H1 (cell line): ENCODE results near the gene ALLC. TPM values are rescaled to one million over a fixed set of nuclear protein-coding genes. Genes with fewer than 3 reads are reported as not detected.
"Not testable (repeated sequence)": the region's sequence is repeated elsewhere in the genome, so short reads cannot be mapped to it uniquely, and the experiment has no call there.

Source experiments
- CTCF ChIA-PET: fragments of 300-600 bp; sonication (Branson Sonifier 250); formaldehyde crosslinking; loops from one replicate; lab custom pipeline; 2021; ENCODE audit not compliant: partially characterized antibody; lab: Charles Lee
- POLR2A ChIA-PET: fragments of 300-600 bp; sonication (Branson Sonifier 250); formaldehyde crosslinking; loops from one replicate; lab custom pipeline; 2021; ENCODE audit warnings: inconsistent platforms; ENCODE audit not compliant: partially characterized antibody; lab: Charles Lee
- DNase-seq, 2 experiments: peaks; one replicate each; pipeline versions ENCODE4 v3.0.0 to v3.0.0-alpha.2; 2010 to 2022; ENCODE audit warnings: low spot score in 2 of 2, low read depth in 1 of 2, mixed read lengths in 1 of 2
- FAIRE-seq: peaks from 2 replicates; lab custom pipeline; 2011; peaks lifted over from hg19 to GRCh38; lab: Jason Lieb, UNC
- H2AFZ ChIP-seq: 2 replicates; pipeline ENCODE4 v1.8.1; 2012; ENCODE audit warnings: low read length, inconsistent platforms
- H2AK5ac ChIP-seq: 2 replicates; pipeline ENCODE4 v1.6.1; 2013; ENCODE audit warnings: low read depth, low read length
- H2BK120ac ChIP-seq: replicated peaks from 2 replicates; pipeline ENCODE3; 2013; ENCODE audit warnings: low read depth, low read length, inconsistent platforms
- H2BK12ac ChIP-seq: 2 replicates; pipeline ENCODE4 v1.6.1; 2013; ENCODE audit warnings: low read depth, low read length
- H2BK15ac ChIP-seq: 2 replicates; pipeline ENCODE4 v1.6.1; 2013; ENCODE audit warnings: low read length
- H2BK20ac ChIP-seq: 2 replicates; pipeline ENCODE4 v1.6.1; 2013; ENCODE audit warnings: low read length
- H2BK5ac ChIP-seq: 2 replicates; pipeline ENCODE4 v1.6.1; 2013; ENCODE audit warnings: low read depth, low read length
- H3K14ac ChIP-seq: 2 replicates; pipeline ENCODE4 v1.6.1; 2013; ENCODE audit warnings: inconsistent platforms; ENCODE audit not compliant: insufficient read length
- H3K18ac ChIP-seq: 2 replicates; pipeline ENCODE4 v1.6.1; 2013; ENCODE audit warnings: low read length; ENCODE audit errors: extremely low read depth
- H3K23ac ChIP-seq: 2 replicates; pipeline ENCODE4 v1.6.1; 2013; ENCODE audit warnings: inconsistent platforms; ENCODE audit not compliant: insufficient read length
- H3K23me2 ChIP-seq: 2 replicates; pipeline ENCODE4 v1.6.1; 2013; ENCODE audit warnings: low read depth, low read length
- H3K27ac ChIP-seq: 2 replicates; pipeline ENCODE4 v1.6.1; 2011; ENCODE audit warnings: low read depth, low read length, inconsistent platforms
- H3K27me3 ChIP-seq, 4 experiments: replicated peaks in 1 of 4; 1 replicate in 1 of 4; 2 replicates in 3 of 4; pipeline versions ENCODE4 v1.6.1 to v1.8.1; 2011 to 2013; ENCODE audit warnings: low read length in 3 of 4, mild to moderate bottlenecking in 3 of 4, inconsistent platforms in 2 of 4, mixed read lengths in 2 of 4, moderate library complexity in 1 of 4; ENCODE audit not compliant: control insufficient read depth in 3 of 4, insufficient read depth in 3 of 4; ENCODE audit errors: extremely low read depth in 1 of 4
- H3K36me3 ChIP-seq, 4 experiments: 2 replicates each; pipeline versions ENCODE4 v1.6.1 to v1.8.1; 2011 to 2013; ENCODE audit warnings: mild to moderate bottlenecking in 4 of 4, low read length in 3 of 4, moderate library complexity in 2 of 4, control low read depth in 1 of 4, inconsistent platforms in 1 of 4; ENCODE audit not compliant: insufficient read depth in 4 of 4, control insufficient read depth in 2 of 4
- H3K4ac ChIP-seq: replicated peaks from 2 replicates; pipeline ENCODE3; 2013; ENCODE audit warnings: low read length, low read depth, mixed read lengths, inconsistent platforms; ENCODE audit not compliant: insufficient read length
- H3K4me1 ChIP-seq, 4 experiments: replicated peaks in 1 of 4; 1 replicate in 1 of 4; 2 replicates in 3 of 4; pipeline versions ENCODE4 v1.6.1 to v1.8.1; 2011 to 2013; ENCODE audit warnings: low read length in 3 of 4, inconsistent platforms in 2 of 4, mixed read lengths in 1 of 4; ENCODE audit not compliant: insufficient read depth in 4 of 4, control insufficient read depth in 3 of 4
- H3K4me2 ChIP-seq, 2 experiments: 2 replicates each; pipeline versions ENCODE4 v1.6.1 to v1.8.1; 2011 to 2013; ENCODE audit warnings: low read depth in 2 of 2, low read length in 2 of 2, control low read depth in 1 of 2, inconsistent platforms in 1 of 2, mild to moderate bottlenecking in 1 of 2; ENCODE audit not compliant: insufficient read depth in 1 of 2
- H3K4me3 ChIP-seq, 4 experiments: fragments of 200-600, 300-600 bp in 1 of 4; sonication (generic), shearing (Covaris generic), sonication (Bioruptor Twin) in 1 of 4; 2 replicates each; pipeline versions ENCODE4 v1.5.1 to v1.8.1; 2011 to 2016; ENCODE audit warnings: low read length in 4 of 4, low read depth in 3 of 4, control low read depth in 2 of 4, inconsistent platforms in 2 of 4, mild to moderate bottlenecking in 2 of 4, mixed read lengths in 1 of 4, moderate library complexity in 1 of 4; ENCODE audit not compliant: insufficient read depth in 2 of 4; ENCODE audit errors: extremely low read depth in 1 of 4
- H3K56ac ChIP-seq: replicated peaks from 2 replicates; pipeline ENCODE3; 2013; ENCODE audit warnings: low read depth, mild to moderate bottlenecking, mixed read lengths, low read length, inconsistent platforms; ENCODE audit not compliant: insufficient read length
- H3K79me1 ChIP-seq: 2 replicates; pipeline ENCODE4 v1.6.1; 2013; ENCODE audit warnings: low read depth, low read length, control low read depth
- H3K79me2 ChIP-seq, 2 experiments: 2 replicates each; pipeline versions ENCODE4 v1.6.1 to v1.8.1; 2012 to 2013; ENCODE audit warnings: low read length in 2 of 2, mild to moderate bottlenecking in 2 of 2, inconsistent platforms in 1 of 2; ENCODE audit not compliant: insufficient read depth in 2 of 2, control insufficient read depth in 1 of 2
- H3K9ac ChIP-seq, 4 experiments: replicated peaks in 1 of 4; 1 replicate in 1 of 4; 2 replicates in 3 of 4; pipeline versions ENCODE4 v1.6.1 to v1.8.1; 2011 to 2013; ENCODE audit warnings: low read depth in 3 of 4, low read length in 3 of 4, control low read depth in 2 of 4, mild to moderate bottlenecking in 2 of 4, moderate library complexity in 2 of 4, inconsistent platforms in 1 of 4; ENCODE audit errors: extremely low read depth in 1 of 4
- H3K9me3 ChIP-seq, 2 experiments: 2 replicates each; pipeline versions ENCODE4 v1.6.1 to v1.8.1; 2012 to 2013; ENCODE audit warnings: mild to moderate bottlenecking in 2 of 2, moderate library complexity in 2 of 2, control low read depth in 1 of 2, inconsistent platforms in 1 of 2, low read depth in 1 of 2, low read length in 1 of 2, mixed read lengths in 1 of 2; ENCODE audit not compliant: insufficient read depth in 2 of 2
- H4K20me1 ChIP-seq, 2 experiments: replicated peaks in 1 of 2; 2 replicates each; pipeline versions ENCODE3 to v1.8.1; 2011 to 2013; ENCODE audit warnings: inconsistent platforms in 2 of 2, low read length in 2 of 2, mild to moderate bottlenecking in 1 of 2; ENCODE audit not compliant: insufficient read depth in 2 of 2, control insufficient read depth in 1 of 2
- H4K5ac ChIP-seq: 2 replicates; pipeline ENCODE4 v1.6.1; 2013; ENCODE audit warnings: low read length, low read depth, mixed read lengths, inconsistent platforms; ENCODE audit not compliant: insufficient read length
- H4K8ac ChIP-seq: 2 replicates; pipeline ENCODE4 v1.8.0; 2013; ENCODE audit warnings: mild to moderate bottlenecking, moderate library complexity, low read length, inconsistent platforms; ENCODE audit not compliant: insufficient read depth; ENCODE audit errors: extremely low read depth
- H4K91ac ChIP-seq: replicated peaks from 2 replicates; pipeline ENCODE3; 2013; ENCODE audit warnings: low read length, mixed read lengths, inconsistent platforms; ENCODE audit not compliant: insufficient read length
- WGBS, 2 experiments: shearing (Covaris generic) in 1 of 2; methylation state at CpG; one replicate each; pipeline versions ENCODE4 v1.1.6 to v1.1.7; 2013 to 2015; ENCODE audit warnings: low lambda C conversion rate in 2 of 2, mixed read lengths in 2 of 2, inconsistent platforms in 1 of 2, low coverage in 1 of 2, missing lambda C conversion rate in 1 of 2; ENCODE audit not compliant: insufficient replicate concordance in 2 of 2, insufficient coverage in 1 of 2, insufficient read length in 1 of 2; ENCODE audit errors: extremely low coverage in 1 of 2, missing lambda C conversion rate in 1 of 2; 5-methylcytosine and 5-hydroxymethylcytosine counted together
- polyA plus RNA-seq, 7 experiments: library from polyadenylated mRNA; depleted of rRNA in 3 of 7; stranded (reverse) in 5 of 7; unstranded in 2 of 7; fragments of >200 nt in 5 of 7; fragments of 200-250 nt in 2 of 7; gene quantifications; 1 replicate in 5 of 7; 2 replicates in 1 of 7; 4 replicates in 1 of 7; pipeline versions ENCODE4 v1.2.1 to v1.2.3, GENCODE V29; 2011 to 2013; ENCODE audit warnings: missing spikeins in 2 of 7, mixed read lengths in 2 of 7
- total RNA-seq: library from RNA; stranded (reverse); fragmentation: NEBNext Ultra II Directional; extraction: Animal tissue kit (Norgen Biotek cat#: 25700); gene quantifications from 2 replicates; pipeline ENCODE4 v1.2.1, GENCODE V29; 2021

Gene ALLC
- total and polyA plus RNA-seq, 2 of the 8 experiments (the other 6 are each of a cell fraction or from before 2014, with no cell fraction given), result not detected

DNA sequence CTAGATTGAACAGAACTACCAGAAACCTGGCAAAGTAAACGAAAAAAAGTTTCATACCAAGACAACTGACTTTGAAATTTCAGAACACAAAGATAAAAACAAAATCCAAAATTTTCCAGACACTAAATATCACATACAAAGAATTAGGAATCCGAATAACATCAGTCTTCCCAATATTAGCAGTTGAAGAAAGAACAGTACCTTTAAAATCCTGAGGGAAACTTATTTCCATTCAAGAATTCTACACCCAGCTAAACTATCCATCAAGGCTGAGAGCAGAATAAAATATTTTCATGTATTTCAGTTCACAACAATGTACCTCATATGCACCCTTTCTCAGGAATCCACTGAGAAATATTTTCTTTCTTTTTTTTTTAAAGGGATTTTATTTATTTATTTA is 43.3 kb upstream of the ALLC start:
- H3K23me2 ChIP-seq, H3K56ac ChIP-seq, H2BK20ac ChIP-seq, H2AFZ ChIP-seq, H3K36me3 ChIP-seq, H4K91ac ChIP-seq, H3K4me2 ChIP-seq, H4K5ac ChIP-seq, H4K20me1 ChIP-seq, DNase-seq, H3K18ac ChIP-seq, H3K4ac ChIP-seq, H2BK5ac ChIP-seq, H3K79me1 ChIP-seq, H3K4me3 ChIP-seq, H3K27me3 ChIP-seq, H3K79me2 ChIP-seq, H3K23ac ChIP-seq, H3K27ac ChIP-seq, H3K14ac ChIP-seq, H2BK12ac ChIP-seq, H2BK15ac ChIP-seq, H4K8ac ChIP-seq, H2AK5ac ChIP-seq, H2BK120ac ChIP-seq, CTCF ChIA-PET, POLR2A ChIA-PET, H3K9ac ChIP-seq, H3K4me1 ChIP-seq: not testable (repeated sequence)
- FAIRE-seq, result peak; percentile 83
- 83% methylated on average over 2 of the region's 2 CpGs; no CpG with 5 or more reads in 1 of the 2 experiments for WGBS, 2 experiments
- H3K9me3 ChIP-seq, result peaks cover 5 to 18% of the 10 kb centered on the region in 2 experiments; a peak in 2 of 4 replicates

DNA sequence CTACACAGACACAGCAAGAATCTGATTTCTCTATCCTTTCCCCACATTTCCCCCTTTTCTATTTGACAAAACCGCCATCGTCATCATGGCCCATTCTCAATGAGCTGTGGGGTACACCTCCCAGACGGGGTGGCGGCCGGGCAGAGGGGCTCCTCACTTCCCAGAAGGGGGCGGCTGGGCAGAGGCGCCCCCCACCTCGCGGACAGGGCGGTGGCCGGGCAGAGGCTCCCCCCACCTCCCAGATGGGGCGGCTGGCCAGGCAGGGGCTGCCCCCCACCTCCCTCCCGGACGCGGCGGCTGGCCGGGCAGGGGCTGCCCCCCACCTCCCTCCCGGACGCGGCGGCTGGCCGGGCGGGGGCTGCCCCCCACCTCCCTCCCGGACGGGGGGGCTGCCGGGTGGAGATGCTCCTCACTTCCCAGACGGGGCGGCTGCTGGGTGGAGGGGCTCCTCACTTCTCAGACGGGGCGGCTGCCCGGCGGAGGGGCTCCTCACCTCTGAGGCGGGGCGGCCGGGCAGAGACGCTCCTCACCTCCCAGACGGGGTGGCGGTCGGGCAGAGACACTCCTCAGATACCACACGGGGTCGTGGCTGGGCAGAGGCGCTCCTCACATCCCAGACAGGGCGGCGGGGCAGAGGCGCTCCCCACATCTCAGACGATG is 42.3 kb upstream of the ALLC start:
- H3K4me1 ChIP-seq, POLR2A ChIA-PET, H3K27me3 ChIP-seq, H3K36me3 ChIP-seq, H3K14ac ChIP-seq, H3K27ac ChIP-seq, H4K20me1 ChIP-seq, H2BK120ac ChIP-seq, H4K91ac ChIP-seq, H4K5ac ChIP-seq, FAIRE-seq, H3K23me2 ChIP-seq, H4K8ac ChIP-seq, H2AK5ac ChIP-seq, H3K56ac ChIP-seq, H2BK20ac ChIP-seq, H3K4me3 ChIP-seq, H2AFZ ChIP-seq, H3K23ac ChIP-seq, H3K18ac ChIP-seq, H3K4me2 ChIP-seq, CTCF ChIA-PET, H3K79me1 ChIP-seq, H2BK12ac ChIP-seq, H2BK15ac ChIP-seq, H3K79me2 ChIP-seq, DNase-seq, H2BK5ac ChIP-seq, H3K9ac ChIP-seq, H3K4ac ChIP-seq: not testable (repeated sequence)
- peaks cover 5 to 18% of the 10 kb centered on the region in 2 experiments; a peak in 2 of 4 replicates for H3K9me3 ChIP-seq
- 100% methylated on average over 1 of the region's 46 CpGs; no CpG with 5 or more reads in 1 of the 2 experiments for WGBS, 2 experiments
